Dermis blood vessel endothelial cell (primary cell): ENCODE measurements around the gene GPR82. TPM values are rescaled to one million over a fixed set of nuclear protein-coding genes. Genes with fewer than 3 reads are reported as not detected.
"Not testable (repeated sequence)": the region's sequence is repeated elsewhere in the genome, so short reads cannot be mapped to it uniquely, and the experiment has no call there.

Experiments
- DNase-seq: peaks from one replicate; pipeline ENCODE4 v3.0.0; 2010
- total RNA-seq: library from RNA; depleted of rRNA; stranded (reverse); fragments of >200 nt; gene quantifications from 2 replicates; pipeline ENCODE4 v1.2.3, GENCODE V29; 2014

The GPR82 gene
- total RNA-seq: not detected in 2 replicates

GRCh38 chrX:41723826-41724225, at the start of gene GPR82:
Gene GPR82, plus strand, starts transcription at chrX:41724181. Its CDS starts 2,846 bp downstream, at chrX:41727027.
- no peak for DNase-seq

DNA sequence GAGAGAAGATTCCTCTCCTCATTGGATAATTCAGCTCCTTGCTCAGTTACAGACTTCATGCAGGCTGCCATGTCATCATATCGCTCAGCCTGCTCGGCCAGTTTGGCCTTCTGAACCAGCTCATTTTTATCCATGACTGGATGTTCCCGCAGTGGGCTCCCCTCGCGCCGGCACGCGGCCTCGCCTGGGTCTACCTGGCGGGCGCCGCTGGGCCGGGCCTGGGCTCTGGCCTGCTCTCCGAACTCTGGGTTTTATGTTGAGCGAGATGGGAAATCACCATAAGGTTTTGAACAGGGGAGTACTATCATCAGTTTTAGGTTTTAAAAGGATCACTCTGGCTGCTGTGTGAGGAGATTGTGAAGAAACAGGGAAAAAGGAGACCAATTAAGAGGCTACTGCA, 47.6 kb upstream of the GPR82 start:
- DNase-seq: not testable (repeated sequence)

DNA sequence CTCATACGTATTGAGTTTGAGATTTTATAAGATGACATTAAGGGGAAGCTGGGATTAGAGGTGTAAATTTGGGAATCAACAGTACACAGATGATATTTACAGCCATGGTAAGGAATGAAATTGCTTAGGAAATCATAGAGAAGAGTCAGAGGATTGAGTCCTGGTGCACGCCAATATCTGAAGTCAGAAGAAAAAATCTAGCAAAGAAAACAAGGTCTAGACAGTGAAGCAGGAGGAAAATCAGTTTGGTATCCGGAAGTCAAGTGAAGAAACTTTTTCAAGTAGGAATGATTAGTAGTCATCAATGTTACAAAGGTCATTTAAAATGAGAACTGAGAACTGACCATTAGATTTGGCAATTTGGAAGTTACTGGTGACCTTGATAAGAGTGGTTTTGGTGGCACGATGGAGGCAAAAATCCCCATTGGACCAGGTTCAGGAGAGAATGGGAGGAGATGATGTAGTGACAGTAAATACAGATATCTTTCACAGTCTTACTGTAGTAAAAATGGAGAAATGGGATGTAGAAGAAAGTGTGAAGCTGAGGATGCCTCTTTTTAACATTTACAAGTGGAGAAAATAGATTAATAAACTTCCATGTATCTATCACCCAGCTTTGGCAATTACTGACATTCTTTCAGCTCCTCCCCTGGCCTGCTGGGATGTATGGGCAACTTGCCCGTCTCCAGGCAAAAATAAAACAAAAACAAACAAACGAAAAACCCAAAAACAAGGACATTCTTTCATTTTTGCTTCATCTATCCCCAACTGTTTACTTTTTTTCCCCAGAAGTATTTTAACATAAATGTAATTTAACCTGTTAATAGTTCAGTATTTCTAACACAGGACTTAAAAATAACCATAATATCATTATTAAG, 46.6 kb upstream of the GPR82 start:
- DNase-seq: no peak

- peak; percentile 73 for DNase-seq
Observed at GRCh38 chrX:41684138-41684537, 39.8 kb upstream of the GPR82 start.

GRCh38 chrX:41684940-41685339, 39.0 kb upstream of the GPR82 start:
- DNase-seq: no peak

- DNase-seq: no peak
Observed at GRCh38 chrX:41686788-41687187, 37.2 kb upstream of the GPR82 start.

DNA sequence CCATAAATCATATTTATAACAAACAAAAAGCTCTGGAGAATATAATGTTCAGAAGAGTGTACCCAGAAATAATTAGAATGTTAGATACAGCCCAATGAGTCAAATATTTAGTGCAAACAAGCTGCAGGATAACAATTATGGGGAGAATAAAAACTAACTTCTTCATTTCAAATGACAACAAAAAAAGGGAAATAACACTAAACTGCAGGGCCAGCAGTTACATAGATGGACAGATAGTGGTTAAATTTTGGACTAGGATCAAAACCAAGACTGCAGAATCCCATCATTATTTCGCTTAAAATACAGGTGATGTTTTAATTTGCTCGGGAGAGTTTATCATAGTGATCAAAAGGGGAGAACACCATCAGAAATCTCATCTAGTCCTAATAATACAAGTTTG, 35.8 kb upstream of the GPR82 start:
- DNase-seq: no peak

DNA sequence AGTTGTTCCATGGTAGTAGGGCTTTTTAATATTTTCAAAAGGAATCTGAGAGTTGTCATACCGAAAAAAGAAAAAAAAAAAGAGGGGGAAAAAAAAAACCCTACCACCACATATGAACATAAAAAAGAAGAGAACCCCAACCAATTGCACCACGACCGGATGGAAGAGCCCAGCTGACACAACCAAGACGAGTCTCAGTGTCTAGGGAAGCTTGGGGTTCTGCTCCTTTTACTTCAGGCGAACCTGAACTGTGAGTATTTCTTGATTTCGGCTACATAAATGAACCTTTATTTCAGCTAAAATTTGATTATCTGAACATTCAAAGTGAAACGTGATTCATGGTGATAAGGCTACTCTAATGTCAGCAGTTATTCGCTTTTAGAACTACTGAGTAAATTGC, 35.1 kb upstream of the GPR82 start, which contains the start of gene GPR34:
Gene GPR34, plus strand, starts transcription at position 139 of the 400 bp plus-strand sequence. CDS start 6,661 bp downstream, outside the sequence.
- DNase-seq: no peak

DNA sequence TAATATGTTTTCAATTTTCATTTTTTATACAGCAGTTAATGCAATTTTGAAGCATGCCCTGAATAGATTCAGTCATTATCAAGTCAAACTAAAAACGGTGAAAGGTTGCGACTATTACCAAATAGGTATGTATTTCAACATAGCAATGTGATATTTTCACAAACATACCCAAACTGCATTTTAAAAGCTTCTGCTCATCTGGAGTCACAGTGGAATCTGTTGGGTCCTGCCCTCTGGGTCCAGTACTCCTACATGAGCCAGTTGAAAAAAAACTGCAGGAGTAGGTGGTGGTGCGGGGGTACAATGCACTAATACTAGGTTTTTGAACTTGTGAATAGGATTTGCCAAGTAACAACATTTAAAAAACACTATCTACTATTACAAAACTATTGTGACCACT, 34.3 kb upstream of the GPR82 start:
- no peak for DNase-seq

DNA sequence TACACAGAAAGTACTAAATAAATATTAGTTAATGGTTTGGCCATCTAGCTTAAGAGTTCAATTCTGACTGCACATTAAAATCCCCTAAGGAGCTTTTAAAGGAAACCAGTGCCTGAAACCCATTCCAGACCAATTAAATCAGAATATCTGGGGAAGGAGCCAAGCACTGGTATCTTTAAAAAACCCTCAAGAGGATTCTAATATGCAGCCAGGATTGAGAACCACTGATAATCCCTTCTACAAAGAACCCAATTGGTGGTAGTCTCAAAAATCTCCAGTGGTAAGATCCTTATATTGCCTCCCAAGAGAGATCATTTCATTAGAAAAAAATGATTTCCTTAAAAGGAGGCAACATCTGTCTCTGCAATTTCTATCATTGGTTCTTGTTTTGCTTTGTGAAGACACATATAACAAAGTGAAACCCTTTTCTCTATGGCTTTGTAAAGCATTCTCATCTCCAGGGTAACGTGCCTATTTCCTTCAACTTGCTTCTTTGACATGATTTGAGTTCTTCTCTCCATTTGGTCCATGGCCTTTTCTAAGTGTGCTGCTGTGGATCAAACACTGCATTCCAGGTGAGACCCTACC, 31.7 kb upstream of the GPR82 start:
- no peak for DNase-seq

- DNase-seq: no peak
Observed at GRCh38 chrX:41693024-41693423, 31.0 kb upstream of the GPR82 start.

- DNase-seq: peak; percentile 1
Observed at GRCh38 chrX:41695426-41695825, 28.6 kb upstream of the GPR82 start.

DNA sequence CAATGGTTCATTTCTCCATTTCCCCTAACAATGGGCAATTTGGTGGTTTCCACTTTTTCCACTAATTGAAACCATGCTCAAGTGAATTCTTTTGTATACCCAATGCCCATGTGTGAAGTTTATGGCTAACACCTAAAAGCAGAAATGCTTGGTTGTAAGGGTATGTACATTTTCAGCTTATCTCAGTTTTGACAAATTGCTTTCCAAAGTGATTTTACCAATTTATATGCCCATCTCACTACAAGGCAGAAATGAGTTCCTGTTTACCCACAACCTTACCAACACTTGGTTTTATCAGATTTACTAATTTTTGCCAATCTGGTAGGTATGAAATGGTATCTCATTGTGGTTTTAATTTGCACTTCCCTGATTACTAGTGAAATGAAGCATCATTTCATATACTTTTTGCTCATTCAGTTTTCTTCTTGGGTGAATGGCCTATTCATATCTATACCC, 20.4 kb upstream of the GPR82 start:
- DNase-seq: no peak

DNA sequence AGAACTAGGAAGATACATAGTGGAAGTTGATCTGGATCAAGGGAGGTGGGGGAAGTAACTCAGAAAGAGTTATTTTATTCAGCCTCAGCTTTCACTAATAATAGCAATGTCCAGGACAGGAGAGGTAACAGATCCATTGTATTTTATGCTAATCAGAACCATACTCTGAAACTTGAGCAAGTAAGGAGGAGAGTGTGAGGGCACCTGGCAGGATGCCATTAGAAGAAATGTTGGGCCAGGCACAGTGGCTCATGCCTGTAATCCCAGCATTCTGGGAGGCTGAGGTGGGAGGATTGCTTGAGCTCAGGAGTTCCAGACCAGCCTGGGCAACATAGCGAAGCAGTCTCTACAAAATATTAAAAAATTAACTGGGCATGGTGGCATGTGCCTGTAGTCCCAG, 18.9 kb upstream of the GPR82 start:
- DNase-seq: no peak

- DNase-seq: no peak
Observed at GRCh38 chrX:41705680-41706374, 18.2 kb upstream of the GPR82 start.

DNA sequence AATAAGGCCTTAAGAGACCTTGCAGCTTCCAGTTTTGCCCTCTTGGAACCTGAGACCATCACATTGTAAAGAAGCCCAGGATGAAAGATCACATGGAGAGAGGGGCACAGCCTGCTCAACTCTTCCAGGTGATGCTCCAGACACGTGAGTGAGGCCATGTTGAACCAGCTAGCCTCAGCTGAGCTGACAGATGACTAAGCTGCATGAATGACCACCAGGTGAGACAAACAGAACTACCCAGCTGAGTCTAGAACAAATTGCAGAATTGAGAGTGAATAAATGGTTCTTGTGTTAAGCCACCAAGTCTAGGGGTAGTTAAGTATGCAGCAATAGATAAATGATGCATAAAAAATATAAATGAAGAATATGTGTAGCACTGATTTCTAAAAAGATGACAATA, 16.8 kb upstream of the GPR82 start:
- no peak for DNase-seq

- no peak for DNase-seq
Observed at GRCh38 chrX:41708486-41708885, 15.5 kb upstream of the GPR82 start.

DNA sequence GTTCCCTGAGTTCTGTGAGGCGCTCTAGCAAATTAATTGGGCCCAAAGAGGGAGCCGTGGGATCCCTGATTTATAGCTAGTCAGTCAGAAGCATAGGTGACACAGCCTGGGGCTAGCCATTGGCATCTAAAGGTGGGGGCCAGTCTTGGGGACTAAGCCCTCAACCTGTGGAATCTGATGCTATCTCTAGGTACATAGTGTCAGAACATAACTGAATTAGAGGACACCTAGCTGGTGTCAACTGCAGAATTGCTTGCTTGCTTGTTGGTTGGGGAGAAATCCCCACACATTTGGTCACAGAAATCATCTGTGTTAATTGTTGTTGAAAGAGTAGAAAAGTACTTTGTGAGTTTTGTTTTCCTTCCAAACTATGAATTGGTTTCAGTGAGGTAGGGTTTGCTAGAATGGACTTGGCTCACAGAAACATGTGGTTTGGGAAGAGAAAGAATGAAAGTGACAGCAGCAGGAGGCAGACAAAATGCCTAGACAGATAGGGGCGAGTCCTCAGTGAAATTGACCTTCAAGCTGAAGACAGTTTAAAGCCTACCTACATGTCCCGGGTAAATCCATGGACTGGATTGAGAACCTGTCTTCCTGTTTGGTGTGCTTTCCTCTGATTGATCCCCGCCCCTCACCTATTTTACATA, 12.8 kb upstream of the GPR82 start:
- DNase-seq: no peak

DNA sequence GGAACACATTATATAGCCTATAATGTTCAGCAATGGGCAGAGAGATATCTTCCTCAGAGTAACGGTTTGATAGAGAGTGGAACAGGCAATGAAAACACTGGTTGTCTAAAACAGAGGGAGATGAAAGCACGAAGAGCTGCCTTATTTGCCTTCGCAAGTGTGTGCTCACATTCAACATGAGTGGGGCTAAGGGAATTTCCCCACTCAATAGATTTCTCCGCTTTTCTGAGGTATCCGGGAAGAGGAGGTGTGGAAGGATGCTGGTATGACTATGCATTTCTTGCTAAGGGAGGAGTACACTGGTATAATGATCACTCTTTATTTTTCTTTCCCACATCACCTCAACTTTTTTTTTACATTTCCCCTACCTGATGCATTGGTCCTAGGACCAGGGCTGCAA, 7.8 kb upstream of the GPR82 start:
- no peak for DNase-seq

GRCh38 chrX:41716767-41717473, 7.1 kb upstream of the GPR82 start:
- no peak for DNase-seq

DNA sequence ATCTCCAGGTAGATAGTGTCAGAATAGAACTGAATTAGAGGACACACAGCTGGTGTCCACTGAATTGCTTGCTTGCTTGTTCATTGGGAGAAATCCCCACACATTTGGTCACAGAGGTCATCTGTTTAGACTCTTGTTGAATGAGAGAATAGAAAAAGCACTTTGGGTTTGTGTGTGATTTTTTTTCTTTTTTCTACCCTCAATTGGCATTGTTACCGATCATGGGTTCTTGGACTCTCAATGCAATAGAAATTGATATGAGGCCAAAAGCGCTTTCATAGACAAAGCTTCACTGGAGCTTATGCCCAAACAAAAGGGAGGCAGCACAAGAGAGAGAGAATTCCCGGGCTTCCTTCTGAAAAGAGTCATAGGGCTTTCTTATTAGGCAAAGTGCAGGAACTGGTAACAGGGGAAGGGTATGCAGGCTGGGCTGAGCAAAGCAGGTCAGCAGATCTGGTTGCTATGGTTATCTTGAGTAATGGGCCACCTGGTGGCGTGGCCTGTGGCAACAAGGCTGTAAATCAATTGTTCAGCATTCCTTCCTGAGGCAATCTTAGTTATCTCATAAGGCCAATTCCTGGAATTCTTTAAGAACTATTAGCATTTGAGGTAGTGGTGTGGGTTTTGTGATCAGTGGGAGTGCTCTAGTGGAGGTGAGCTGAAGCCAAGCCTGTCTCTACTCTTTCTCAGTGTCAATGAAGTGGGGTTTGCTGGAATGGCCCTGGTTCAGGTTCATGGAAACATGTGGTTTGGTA, 5.3 kb upstream of the GPR82 start:
- peak; percentile 20 for DNase-seq
